HG02840 (cell line): Measurements from ENCODE around the gene LYSMD4.
"Not testable (repeated sequence)": the region's sequence is repeated elsewhere in the genome, so short reads cannot be mapped to it uniquely, and the experiment has no call there.

Experiments used
- ATAC-seq: cut with Tn5 transposase; IDR thresholded peaks from one replicate; pipeline ENCODE4 v1.9.1; 2021; ENCODE audit warnings: mild to moderate bottlenecking, moderate library complexity, moderate number of reproducible peaks; ENCODE audit not compliant: unreplicated experiment, low FRiP score

LYSMD4 gene

GRCh38 chr15:99733268-99734039 lies at the start of gene LYSMD4:
LYSMD4 (minus strand) TSS chr15:99733437; CDS start chr15:99731999, 1,438 bp downstream.
- ATAC-seq = peak; percentile 98

- not testable (repeated sequence) for ATAC-seq
Observed at GRCh38 chr15:99782029-99782428, 48.8 kb upstream of the LYSMD4 start.

- no peak for ATAC-seq
Observed at GRCh38 chr15:99777144-99777543, 43.9 kb upstream of the LYSMD4 start.

- ATAC-seq = no peak
Observed at GRCh38 chr15:99764522-99764921, 31.3 kb upstream of the LYSMD4 start.

- no peak for ATAC-seq
Observed at GRCh38 chr15:99763827-99764226, 30.6 kb upstream of the LYSMD4 start.

- no peak for ATAC-seq
Observed at GRCh38 chr15:99762288-99762687, 29.1 kb upstream of the LYSMD4 start.

GRCh38 chr15:99755692-99756409 lies 22.6 kb upstream of the LYSMD4 start:
- peak; percentile 81 for ATAC-seq

- ATAC-seq = no peak
Observed at GRCh38 chr15:99753066-99753465, 19.8 kb upstream of the LYSMD4 start.

GRCh38 chr15:99752556-99752955 lies 19.3 kb upstream of the LYSMD4 start:
- no peak for ATAC-seq

GRCh38 chr15:99750326-99750725 lies 17.1 kb upstream of the LYSMD4 start:
- ATAC-seq = not testable (repeated sequence)

GRCh38 chr15:99749386-99749785 lies 16.1 kb upstream of the LYSMD4 start:
- no peak for ATAC-seq

GRCh38 chr15:99745370-99746086 lies 12.3 kb upstream of the LYSMD4 start:
- no peak for ATAC-seq

GRCh38 chr15:99744142-99744541 lies 10.9 kb upstream of the LYSMD4 start:
- no peak for ATAC-seq

GRCh38 chr15:99741835-99742234 lies 8.6 kb upstream of the LYSMD4 start:
- ATAC-seq = no peak

- no peak for ATAC-seq
Observed at GRCh38 chr15:99738021-99738847, 5.0 kb upstream of the LYSMD4 start.

- ATAC-seq = no peak
Observed at GRCh38 chr15:99736702-99737101, 3.5 kb upstream of the LYSMD4 start.

- ATAC-seq = no peak
Observed at GRCh38 chr15:99735868-99736267, 2.6 kb upstream of the LYSMD4 start.

GRCh38 chr15:99734575-99734974 lies 1.3 kb upstream of the LYSMD4 start:
- ATAC-seq = no peak

GRCh38 chr15:99734040-99734291 lies 729 bp upstream of the LYSMD4 start:
- ATAC-seq = not testable (repeated sequence)

GRCh38 chr15:99732751-99733267 lies 428 bp downstream of the LYSMD4 start:
- peak; percentile 35 for ATAC-seq
